Neuronal stem cell (in vitro differentiated cells): ENCODE results near the gene KAZN.
A peak's percentile ranks its signal among the peaks of the same experiment; 100 is the strongest.

Source experiments
- DNase-seq: peaks from one replicate; pipeline ENCODE4 v3.0.0-alpha.2; 2013; ENCODE audit warnings: low spot score
- H2AFZ ChIP-seq: one replicate; pipeline ENCODE4 v1.6.1; 2013; ENCODE audit warnings: mild to moderate bottlenecking, low read length, inconsistent platforms
- H2AK5ac ChIP-seq: 2 replicates; pipeline ENCODE4 v1.6.1; 2013; ENCODE audit warnings: low read depth, mild to moderate bottlenecking, inconsistent platforms, low read length, moderate library complexity, mixed read lengths
- H2BK120ac ChIP-seq: 2 replicates; pipeline ENCODE4 v1.6.1; 2013; ENCODE audit warnings: low read depth, mild to moderate bottlenecking, inconsistent platforms, low read length, moderate library complexity, mixed read lengths
- H2BK12ac ChIP-seq: one replicate; pipeline ENCODE4 v1.6.1; 2013; ENCODE audit warnings: low read length, inconsistent platforms
- H2BK15ac ChIP-seq: 2 replicates; pipeline ENCODE4 v1.6.1; 2013; ENCODE audit warnings: mild to moderate bottlenecking, low read length, inconsistent platforms, mixed read lengths
- H2BK5ac ChIP-seq: one replicate; pipeline ENCODE4 v1.6.1; 2013; ENCODE audit warnings: inconsistent platforms, mild to moderate bottlenecking, low read length, moderate library complexity
- H3K14ac ChIP-seq: one replicate; pipeline ENCODE4 v1.6.1; 2013; ENCODE audit warnings: low read length, inconsistent platforms
- H3K18ac ChIP-seq: 2 replicates; pipeline ENCODE4 v1.6.1; 2013; ENCODE audit warnings: low read length, inconsistent platforms
- H3K23ac ChIP-seq: 2 replicates; pipeline ENCODE4 v1.6.1; 2013; ENCODE audit warnings: low read depth, mild to moderate bottlenecking, mixed read lengths, low read length, inconsistent platforms; ENCODE audit not compliant: poor library complexity
- H3K27ac ChIP-seq: replicated peaks from 3 replicates; pipeline ENCODE4 v1.5.1; 2013; ENCODE audit warnings: low read length, inconsistent platforms
- H3K27me3 ChIP-seq, 3 experiments: 2 replicates each; pipeline ENCODE4 v1.6.1; 2013; ENCODE audit warnings: low read length in 3 of 3, mild to moderate bottlenecking in 2 of 3, inconsistent platforms in 1 of 3, low read depth in 1 of 3, mixed read lengths in 1 of 3, moderate library complexity in 1 of 3; ENCODE audit not compliant: control insufficient read depth in 3 of 3, insufficient read depth in 3 of 3
- H3K36me3 ChIP-seq, 2 donors: replicated peaks in 1 of 2; 2 replicates each; pipeline ENCODE4 v1.6.1; 2013; ENCODE audit warnings: low read length in 2 of 2; ENCODE audit not compliant: control insufficient read depth in 2 of 2, insufficient read depth in 2 of 2
- H3K4ac ChIP-seq: 2 replicates; pipeline ENCODE4 v1.6.1; 2013; ENCODE audit warnings: inconsistent platforms, mild to moderate bottlenecking, low read length, moderate library complexity
- H3K4me1 ChIP-seq, 2 donors: 1 replicate in 1 of 2; 2 replicates in 1 of 2; pipeline ENCODE4 v1.6.1; 2013; ENCODE audit warnings: low read length in 2 of 2, low read depth in 1 of 2; ENCODE audit not compliant: control insufficient read depth in 2 of 2, insufficient read depth in 1 of 2
- H3K4me2 ChIP-seq: one replicate; pipeline ENCODE4 v1.6.1; 2013; ENCODE audit warnings: mild to moderate bottlenecking, low read length, inconsistent platforms; ENCODE audit not compliant: insufficient read depth, poor library complexity, severe bottlenecking
- H3K4me3 ChIP-seq, 2 donors: 2 replicates each; pipeline ENCODE4 v1.5.1; 2013; ENCODE audit warnings: low read length in 2 of 2, mild to moderate bottlenecking in 2 of 2, inconsistent platforms in 1 of 2, moderate library complexity in 1 of 2
- H3K79me1 ChIP-seq: one replicate; pipeline ENCODE4 v1.6.1; 2013; ENCODE audit warnings: low read depth, mild to moderate bottlenecking, inconsistent platforms, low read length, moderate library complexity
- H3K9ac ChIP-seq: one replicate; pipeline ENCODE4 v1.6.1; 2013; ENCODE audit warnings: mild to moderate bottlenecking, low read depth, low read length, inconsistent platforms; ENCODE audit not compliant: poor library complexity
- H3K9me3 ChIP-seq, 2 donors: replicated peaks in 1 of 2; 2 replicates each; pipeline versions ENCODE3 to v1.6.1; 2013; ENCODE audit warnings: low read length in 2 of 2, mild to moderate bottlenecking in 2 of 2, inconsistent platforms in 1 of 2, low read depth in 1 of 2, mixed read lengths in 1 of 2, moderate library complexity in 1 of 2; ENCODE audit not compliant: control insufficient read depth in 2 of 2, insufficient read depth in 1 of 2
- H4K8ac ChIP-seq: one replicate; pipeline ENCODE4 v1.6.1; 2013; ENCODE audit warnings: low read depth, mild to moderate bottlenecking, inconsistent platforms, low read length, moderate library complexity
- H4K91ac ChIP-seq: one replicate; pipeline ENCODE4 v1.6.1; 2013; ENCODE audit warnings: low read length, low read depth, mild to moderate bottlenecking, inconsistent platforms; ENCODE audit not compliant: poor library complexity
- WGBS, 2 donors: extraction: QIAGEN DNeasy Blood & Tissue Kit; methylation state at CpG; one replicate each; pipeline ENCODE4 v1.1.7; 2013; ENCODE audit warnings: missing lambda C conversion rate in 2 of 2, mixed read lengths in 1 of 2; ENCODE audit not compliant: insufficient read length in 2 of 2, insufficient replicate concordance in 1 of 2; ENCODE audit errors: extremely low coverage in 2 of 2; 5-methylcytosine and 5-hydroxymethylcytosine counted together

The KAZN gene

GRCh38 chr1:14822493-14822892, 224.0 kb downstream of the KAZN start:
- no peak overlapping the region for H3K4me3 ChIP-seq
- H2AFZ ChIP-seq = no peak overlapping the region
- H3K14ac ChIP-seq = no peak overlapping the region
- no peak overlapping the region for H2BK15ac ChIP-seq
- no peak overlapping the region for H2BK120ac ChIP-seq
- no peak overlapping the region for H3K23ac ChIP-seq
- no peak overlapping the region for H3K4ac ChIP-seq
- H4K91ac ChIP-seq = no peak overlapping the region
- no peak overlapping the region for H3K27ac ChIP-seq
- H3K36me3 ChIP-seq = peaks cover 0 to 35% of the 10 kb centered on the region in 2 donors
- H2BK12ac ChIP-seq = no peak overlapping the region
- no peak overlapping the region for H2AK5ac ChIP-seq
- H3K9me3 ChIP-seq = no peaks in the 10 kb centered on the region
- H3K9ac ChIP-seq = no peak overlapping the region
- H3K4me1 ChIP-seq = peaks cover 0 to 3% of the 10 kb centered on the region in 2 donors
- no peak overlapping the region for H3K4me2 ChIP-seq
- no peak overlapping the region for H4K8ac ChIP-seq
- no peaks in the 10 kb centered on the region for H3K79me1 ChIP-seq
- DNase-seq = no peak
- no peak overlapping the region for H3K18ac ChIP-seq
- no CpG with 5 or more reads among the region's 14 CpGs for WGBS, 2 donors
- no peaks in the 10 kb centered on the region for H3K27me3 ChIP-seq
- no peak overlapping the region for H2BK5ac ChIP-seq

- no peak overlapping the region for H2BK5ac ChIP-seq
- no peaks in the 10 kb centered on the region for H3K27me3 ChIP-seq
- peaks cover 0 to 3% of the 10 kb centered on the region in 2 donors for H3K4me1 ChIP-seq
- H4K91ac ChIP-seq = no peak overlapping the region
- no peak overlapping the region for H3K4me2 ChIP-seq
- H3K36me3 ChIP-seq = peaks cover 0 to 32% of the 10 kb centered on the region in 2 donors
- no peak overlapping the region for H2BK120ac ChIP-seq
- no peak overlapping the region for H3K4ac ChIP-seq
- no peak overlapping the region for H2BK15ac ChIP-seq
- H3K79me1 ChIP-seq = no peaks in the 10 kb centered on the region
- H3K27ac ChIP-seq = no peak overlapping the region
- H4K8ac ChIP-seq = no peak overlapping the region
- H3K23ac ChIP-seq = no peak overlapping the region
- H3K18ac ChIP-seq = no peak overlapping the region
- no peak overlapping the region for H3K9ac ChIP-seq
- no peak for DNase-seq
- no CpG with 5 or more reads among the region's 14 CpGs for WGBS, 2 donors
- H3K9me3 ChIP-seq = no peaks in the 10 kb centered on the region
- no peak overlapping the region for H3K4me3 ChIP-seq
- H2AK5ac ChIP-seq = no peak overlapping the region
- H2AFZ ChIP-seq = no peak overlapping the region
- no peak overlapping the region for H2BK12ac ChIP-seq
- peak overlapping the region; percentile 28 for H3K14ac ChIP-seq
These were observed 224.5 kb downstream of the KAZN start for GRCh38 chr1:14822996-14823395.

DNA sequence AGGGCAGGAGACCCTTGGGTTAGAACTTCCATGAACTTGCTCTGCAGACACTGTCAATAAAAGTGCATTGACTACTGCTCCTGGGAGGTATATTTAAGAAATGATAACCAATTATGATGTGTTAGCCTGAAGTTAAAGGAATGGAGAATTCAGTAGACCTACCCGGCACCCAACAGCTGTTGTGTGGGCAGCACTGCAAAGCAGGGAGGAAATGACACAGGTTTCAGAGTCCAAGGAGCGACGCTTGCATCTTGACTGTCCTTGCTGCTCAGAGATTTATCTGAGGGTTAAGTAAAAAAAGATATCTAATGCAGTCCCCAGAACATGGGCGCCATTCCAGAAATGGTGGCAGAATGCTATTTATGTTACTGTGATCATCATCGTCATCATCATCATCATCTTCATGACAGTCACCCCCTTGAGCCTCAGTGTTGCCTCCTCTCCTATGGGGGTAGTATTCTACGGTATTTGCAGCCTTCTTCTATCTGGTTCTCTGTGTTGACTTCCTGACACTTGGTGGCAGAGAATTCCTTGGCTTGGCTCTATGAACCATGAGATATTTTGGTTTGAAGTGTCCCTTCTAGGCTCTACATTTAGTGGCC, 225.9 kb downstream of the KAZN start:
- Histone ChIP-seq H3K23ac (no peak overlapping the region), H3K9me3 (no peaks in the 10 kb centered on the region), H3K4ac (no peak overlapping the region), H3K4me3 (no peak overlapping the region), H3K27me3 (no peaks in the 10 kb centered on the region), H3K9ac (no peak overlapping the region), H3K36me3 (peaks cover 0 to 20% of the 10 kb centered on the region in 2 donors), H3K14ac (no peak overlapping the region), H3K27ac (no peak overlapping the region), H2BK12ac (no peak overlapping the region), H2BK120ac (no peak overlapping the region), H4K91ac (no peak overlapping the region), H3K79me1 (no peaks in the 10 kb centered on the region), H3K4me1 (peaks cover 0 to 3% of the 10 kb centered on the region in 2 donors), H4K8ac (no peak overlapping the region), H2BK5ac (no peak overlapping the region), H2AFZ (no peak overlapping the region), H3K18ac (no peak overlapping the region), H2BK15ac (no peak overlapping the region), H3K4me2 (no peak overlapping the region), H2AK5ac (no peak overlapping the region)
- WGBS, 2 donors = no CpG with 5 or more reads among the region's 6 CpGs
- no peak for DNase-seq

DNA sequence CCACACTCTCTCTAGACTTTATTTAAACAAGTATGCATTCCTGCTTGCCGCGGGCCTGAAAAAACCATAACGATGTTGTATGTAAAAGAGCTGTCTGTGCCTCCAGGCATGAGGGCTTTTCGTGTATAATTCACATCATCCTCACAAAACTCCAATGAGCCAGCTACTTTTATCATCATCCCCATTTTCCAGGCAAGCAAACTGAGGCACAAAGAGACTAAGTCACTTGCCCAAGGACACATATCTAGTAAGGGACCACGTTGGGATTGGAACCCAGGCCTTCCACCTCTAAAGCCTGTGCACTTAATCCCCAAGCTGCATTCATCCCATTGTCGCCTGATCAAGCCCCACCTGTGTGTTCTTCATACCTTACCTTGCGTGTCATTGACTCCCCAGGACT, 226.9 kb downstream of the KAZN start:
- no peak overlapping the region for H2BK5ac ChIP-seq
- H2BK12ac ChIP-seq = no peak overlapping the region
- peaks cover 0 to 3% of the 10 kb centered on the region in 2 donors for H3K4me1 ChIP-seq
- H3K27ac ChIP-seq = no peak overlapping the region
- WGBS, 2 donors = no CpG with 5 or more reads among the region's 7 CpGs
- H3K4me3 ChIP-seq = no peak overlapping the region
- H2AK5ac ChIP-seq = no peak overlapping the region
- H3K4me2 ChIP-seq = no peak overlapping the region
- H2AFZ ChIP-seq = no peak overlapping the region
- no peak overlapping the region for H3K4ac ChIP-seq
- no peak for DNase-seq
- H4K8ac ChIP-seq = no peak overlapping the region
- no peaks in the 10 kb centered on the region for H3K9me3 ChIP-seq
- no peak overlapping the region for H3K18ac ChIP-seq
- peaks cover 0 to 19% of the 10 kb centered on the region in 2 donors for H3K36me3 ChIP-seq
- no peak overlapping the region for H3K9ac ChIP-seq
- no peaks in the 10 kb centered on the region for H3K27me3 ChIP-seq
- H2BK15ac ChIP-seq = no peak overlapping the region
- no peak overlapping the region for H2BK120ac ChIP-seq
- H3K23ac ChIP-seq = no peak overlapping the region
- H4K91ac ChIP-seq = no peak overlapping the region
- H3K14ac ChIP-seq = no peak overlapping the region
- H3K79me1 ChIP-seq = no peaks in the 10 kb centered on the region
